Activated naive CD4-positive, alpha-beta T cell (primary cell): ENCODE measurements around the gene CACNA2D4.
"Not testable (repeated sequence)": the region's sequence is repeated elsewhere in the genome, so short reads cannot be mapped to it uniquely, and the experiment has no call there.

Source experiments
- DNase-seq, 4 experiments: peaks; one replicate each; lab custom pipeline; 2025; lab: John Stamatoyannopoulos, UW

The CACNA2D4 gene

GRCh38 chr12:1918081-1918883, at the start of gene CACNA2D4:
Gene CACNA2D4, minus strand, starts transcription at chr12:1918652. Its CDS starts 179 bp downstream, at chr12:1918473.
- no peak for DNase-seq

- DNase-seq = no peak
Measured at GRCh38 chr12:1966561-1967226, 48.2 kb upstream of the CACNA2D4 start.

- no peak for DNase-seq
Measured at GRCh38 chr12:1965916-1966315, 47.5 kb upstream of the CACNA2D4 start.

- no peak for DNase-seq
Measured at GRCh38 chr12:1962051-1963020, 43.9 kb upstream of the CACNA2D4 start.

GRCh38 chr12:1956716-1957115, 38.3 kb upstream of the CACNA2D4 start:
- DNase-seq = no peak

GRCh38 chr12:1949771-1950470, 31.5 kb upstream of the CACNA2D4 start:
- no peak for DNase-seq

GRCh38 chr12:1948883-1949282, 30.4 kb upstream of the CACNA2D4 start:
- DNase-seq = no peak

GRCh38 chr12:1947081-1947480, 28.6 kb upstream of the CACNA2D4 start:
- no peak for DNase-seq

- DNase-seq = no peak
Measured at GRCh38 chr12:1946296-1946695, 27.8 kb upstream of the CACNA2D4 start.

- not testable (repeated sequence) for DNase-seq
Measured at GRCh38 chr12:1945502-1945901, 27.1 kb upstream of the CACNA2D4 start.

GRCh38 chr12:1939801-1940607, 21.6 kb upstream of the CACNA2D4 start:
- DNase-seq = peak; percentile 73 to 91 (median 86)

- no peak for DNase-seq
Measured at GRCh38 chr12:1939331-1939730, 20.9 kb upstream of the CACNA2D4 start.

- DNase-seq = no peak
Measured at GRCh38 chr12:1937481-1938224, 19.2 kb upstream of the CACNA2D4 start.

- no peak for DNase-seq
Measured at GRCh38 chr12:1936406-1937320, 18.2 kb upstream of the CACNA2D4 start.

- no peak for DNase-seq
Measured at GRCh38 chr12:1935700-1936378, 17.4 kb upstream of the CACNA2D4 start.

- DNase-seq = no peak
Measured at GRCh38 chr12:1935242-1935641, 16.8 kb upstream of the CACNA2D4 start.

GRCh38 chr12:1934831-1935230, 16.4 kb upstream of the CACNA2D4 start:
- DNase-seq = no peak

GRCh38 chr12:1934068-1934467, 15.6 kb upstream of the CACNA2D4 start:
- no peak for DNase-seq
